ENCODE measurements around the gene OGA. TPM values are rescaled to one million over a fixed set of nuclear protein-coding genes. Genes with fewer than 3 reads are reported as not detected.

The OGA gene
- total and polyA plus RNA-seq, 2 experiments from 2014 or later: 56.4 to 98.1 TPM

DNA sequence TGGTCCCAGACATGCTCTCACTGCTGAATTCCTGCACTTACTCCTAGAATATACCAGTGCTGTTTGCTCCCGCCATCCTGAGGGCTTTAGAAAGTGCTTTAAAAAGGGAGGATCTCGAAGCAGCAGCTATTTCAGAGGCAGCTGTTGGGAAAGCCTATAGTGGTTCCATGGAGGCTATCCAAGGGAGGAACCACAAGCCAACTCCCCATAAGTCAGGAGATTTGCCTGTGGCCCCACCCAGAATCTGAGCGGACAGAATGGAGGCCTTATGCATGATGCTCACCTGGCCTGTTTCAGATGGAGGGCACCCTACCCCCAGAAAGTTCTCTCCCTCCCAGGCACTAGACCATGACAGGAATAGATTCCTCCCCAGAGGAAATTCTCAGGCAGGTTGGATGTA is 27.6 kb upstream of the OGA start:
- DNase-seq (ENCODE audit: low read depth in 1 of 2, low spot score in 1 of 2): no peak
- Histone ChIP-seq H3K4me1 (ENCODE audit: low read depth) (peaks cover 4% of the 10 kb centered on the region), H3K27me3 (peaks cover 17% of the 10 kb centered on the region), H3K27ac (no peak overlapping the region), H3K9me3 (ENCODE audit: low read depth) (no peaks in the 10 kb centered on the region), H3K4me3 (no peak overlapping the region), H3K36me3 (no peaks in the 10 kb centered on the region)
- TF ChIP-seq, protein P1, sequence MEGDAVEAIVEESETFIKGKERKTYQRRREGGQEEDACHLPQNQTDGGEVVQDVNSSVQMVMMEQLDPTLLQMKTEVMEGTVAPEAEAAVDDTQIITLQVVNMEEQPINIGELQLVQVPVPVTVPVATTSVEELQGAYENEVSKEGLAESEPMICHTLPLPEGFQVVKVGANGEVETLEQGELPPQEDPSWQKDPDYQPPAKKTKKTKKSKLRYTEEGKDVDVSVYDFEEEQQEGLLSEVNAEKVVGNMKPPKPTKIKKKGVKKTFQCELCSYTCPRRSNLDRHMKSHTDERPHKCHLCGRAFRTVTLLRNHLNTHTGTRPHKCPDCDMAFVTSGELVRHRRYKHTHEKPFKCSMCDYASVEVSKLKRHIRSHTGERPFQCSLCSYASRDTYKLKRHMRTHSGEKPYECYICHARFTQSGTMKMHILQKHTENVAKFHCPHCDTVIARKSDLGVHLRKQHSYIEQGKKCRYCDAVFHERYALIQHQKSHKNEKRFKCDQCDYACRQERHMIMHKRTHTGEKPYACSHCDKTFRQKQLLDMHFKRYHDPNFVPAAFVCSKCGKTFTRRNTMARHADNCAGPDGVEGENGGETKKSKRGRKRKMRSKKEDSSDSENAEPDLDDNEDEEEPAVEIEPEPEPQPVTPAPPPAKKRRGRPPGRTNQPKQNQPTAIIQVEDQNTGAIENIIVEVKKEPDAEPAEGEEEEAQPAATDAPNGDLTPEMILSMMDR (IDR thresholded peaks at IDR 0.05; ENCODE audit: low read depth, low read length): no peak

DNA sequence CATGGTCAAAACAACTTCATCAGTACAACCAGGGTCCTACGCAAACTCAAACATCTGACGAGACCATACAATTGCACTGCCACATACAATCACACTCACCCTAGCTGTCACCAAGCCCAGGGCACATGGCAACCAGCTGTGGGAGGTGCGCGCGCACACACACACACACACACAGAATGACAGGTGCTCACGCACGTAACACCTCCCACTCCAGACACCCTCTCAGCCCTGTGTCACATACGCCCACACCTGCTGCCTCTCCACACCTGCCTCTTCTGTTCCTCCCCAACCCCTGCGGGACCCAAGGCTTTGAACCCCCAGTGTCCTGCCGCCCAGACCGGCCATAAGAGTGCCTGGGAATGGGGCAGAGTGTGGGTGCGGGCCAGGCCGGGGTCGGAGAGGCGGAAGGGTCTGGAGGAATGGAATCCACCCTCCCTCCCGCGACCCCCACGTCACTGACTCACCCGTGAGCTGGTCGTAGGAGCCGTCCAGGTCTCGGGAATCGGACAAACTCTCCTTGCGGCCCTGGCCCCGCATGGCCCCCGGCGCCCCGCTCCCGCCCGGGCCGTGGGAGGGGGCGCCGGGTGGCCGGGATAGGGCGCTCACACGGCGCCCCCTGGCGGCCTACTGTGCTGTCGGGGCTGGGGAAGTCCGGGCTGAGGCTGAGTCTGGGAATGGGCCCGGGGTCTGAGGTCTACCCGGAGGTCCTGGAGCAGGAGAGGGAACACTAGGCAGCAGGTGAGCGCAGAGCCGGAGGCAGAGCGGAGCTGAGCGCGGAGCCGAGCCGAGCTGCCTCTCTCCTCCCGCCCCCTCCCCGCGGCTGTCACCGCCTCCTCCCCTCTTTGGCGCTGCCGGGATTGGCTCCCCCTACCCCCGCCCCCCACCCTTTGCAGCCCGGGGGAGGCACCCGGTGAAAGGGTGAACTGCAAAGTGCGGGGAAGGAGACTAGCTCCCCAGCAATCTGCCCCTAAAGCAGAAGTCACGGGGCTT is 25.1 kb upstream of the OGA start, which contains the start of gene KCNIP2:
KCNIP2 (minus strand) TSS at position 769 of the 990 bp plus-strand sequence; CDS start at position 537, 232 bp downstream.
- TF ChIP-seq, protein P1 (IDR thresholded peaks at IDR 0.05; ENCODE audit: low read depth, low read length): peak; percentile 54
- peaks cover 18% of the 10 kb centered on the region for H3K4me1 ChIP-seq (ENCODE audit: low read depth)
- DNase-seq (ENCODE audit: low read depth in 1 of 2, low spot score in 1 of 2): peak in 1 of 2 donors; percentile 58
- no peak within 1 kb of the TSS for H3K27ac ChIP-seq
- peaks cover 17% of the 10 kb centered on the region for H3K27me3 ChIP-seq
- no peaks in the 10 kb centered on the region for H3K9me3 ChIP-seq (ENCODE audit: low read depth)
- no peaks in the 10 kb centered on the region for H3K36me3 ChIP-seq
- H3K4me3 ChIP-seq: peak within 1 kb of the TSS; percentile 34

- H3K27me3 ChIP-seq: peaks cover 17% of the 10 kb centered on the region
These were observed 23.6 kb upstream of the OGA start for GRCh38 chr10:101841826-101842225.

GRCh38 chr10:101840741-101841453 is 22.7 kb upstream of the OGA start:
- TF ChIP-seq, protein P1 (IDR thresholded peaks at IDR 0.05; ENCODE audit: low read depth, low read length): peak; percentile 96
- no peaks in the 10 kb centered on the region for H3K9me3 ChIP-seq (ENCODE audit: low read depth)

More at GRCh38 chr10:101841826-101842225, 23.6 kb upstream of the OGA start:
- Histone ChIP-seq H3K4me1 (ENCODE audit: low read depth) (peaks cover 27% of the 10 kb centered on the region), H3K4me3 (no peak overlapping the region), H3K27ac (no peak overlapping the region), H3K9me3 (ENCODE audit: low read depth) (no peaks in the 10 kb centered on the region), H3K36me3 (no peaks in the 10 kb centered on the region)
- no peak for DNase-seq (ENCODE audit: low read depth in 1 of 2, low spot score in 1 of 2)
- TF ChIP-seq, protein P1 (IDR thresholded peaks at IDR 0.05; ENCODE audit: low read depth, low read length): no peak

DNA sequence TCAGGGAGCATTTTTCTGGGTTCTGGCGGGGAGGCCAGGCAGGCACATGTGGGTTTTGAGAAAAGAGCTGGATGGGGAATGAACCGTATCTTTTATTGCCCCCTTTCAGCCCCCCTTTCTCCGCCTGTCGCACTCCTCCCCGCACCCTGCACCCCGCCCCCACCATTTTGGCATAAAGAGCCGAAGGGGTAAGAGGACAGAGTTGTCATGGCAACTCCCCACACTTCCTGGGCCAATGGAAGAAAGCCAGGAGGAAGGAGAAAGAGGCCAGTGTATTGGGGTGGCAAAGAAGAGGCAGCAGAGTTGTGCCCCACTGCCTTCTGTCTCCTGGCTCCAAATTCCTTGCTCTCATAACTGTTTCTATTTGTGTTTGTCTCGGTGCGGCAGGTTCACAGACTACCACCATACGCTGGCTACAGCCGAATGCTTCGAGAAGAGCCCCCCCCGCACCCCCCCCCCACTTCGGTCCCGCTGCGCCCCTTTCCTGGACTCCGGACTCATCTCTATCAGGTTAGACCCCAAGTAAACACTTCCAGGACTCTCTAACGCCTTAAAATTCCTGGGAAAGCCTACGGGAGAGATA is 21.9 kb upstream of the OGA start:
- H3K4me1 ChIP-seq (ENCODE audit: low read depth): peaks cover 27% of the 10 kb centered on the region
- peak in 1 of 2 donors; percentile 55 for DNase-seq (ENCODE audit: low read depth in 1 of 2, low spot score in 1 of 2)
- TF ChIP-seq, protein P1 (IDR thresholded peaks at IDR 0.05; ENCODE audit: low read depth, low read length): no peak

More at GRCh38 chr10:101840741-101841453, 22.7 kb upstream of the OGA start:
- Histone ChIP-seq H3K27ac (no peak overlapping the region), H3K27me3 (peaks cover 17% of the 10 kb centered on the region), H3K4me1 (ENCODE audit: low read depth) (peaks cover 27% of the 10 kb centered on the region), H3K36me3 (no peaks in the 10 kb centered on the region), H3K4me3 (peak overlapping the region; percentile 24)
- DNase-seq (ENCODE audit: low read depth in 1 of 2, low spot score in 1 of 2): peak; percentile 91 to 95

More for the DNA sequence above, 21.9 kb upstream of the OGA start:
- Histone ChIP-seq H3K9me3 (ENCODE audit: low read depth) (no peaks in the 10 kb centered on the region), H3K36me3 (no peaks in the 10 kb centered on the region), H3K27ac (no peak overlapping the region), H3K4me3 (peak overlapping the region; percentile 24), H3K27me3 (peaks cover 17% of the 10 kb centered on the region)

Data from cardiac muscle cell (in vitro differentiated cells and primary cell).